ENCODE results near the gene ARHGAP11A. TPM values are rescaled to one million over a fixed set of nuclear protein-coding genes. Genes with fewer than 3 reads are reported as not detected.

Gene ARHGAP11A
- total RNA-seq, 1 experiment from 2014 or later: 102 TPM

DNA sequence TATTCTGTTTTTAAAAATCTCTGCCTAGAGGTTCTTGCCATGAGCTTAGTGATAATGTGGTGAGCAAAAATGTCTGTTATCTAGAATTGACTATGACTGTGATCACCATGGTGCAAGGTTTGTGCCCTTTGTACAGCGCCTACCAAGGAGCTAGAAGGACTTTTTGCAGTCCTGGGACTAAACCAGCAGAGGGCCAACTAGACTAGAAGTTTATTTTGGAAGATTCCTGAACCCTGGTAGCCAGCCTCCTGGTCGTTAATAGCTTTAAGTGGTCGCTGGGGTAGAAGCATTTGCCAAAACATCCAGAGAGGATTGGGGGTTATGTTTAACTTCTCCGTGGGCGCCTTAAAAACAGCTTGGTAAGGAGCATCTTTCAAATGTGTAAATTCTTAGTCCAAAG, 34.0 kb downstream of the ARHGAP11A start:
- no TSS peak for BruUV-seq (replicated peaks)

More for the DNA sequence above, 34.0 kb downstream of the ARHGAP11A start:
- TF ChIP-seq SRF (IDR thresholded peaks at IDR 0.05; ENCODE audit: low read depth) (no peak), FOSL1 (IDR thresholded peaks at IDR 0.05; ENCODE audit: low read depth) (no peak), ZFX (IDR thresholded peaks at IDR 0.05) (no peak), CTCF (IDR thresholded peaks at IDR 0.05 in 2 of 3, conservative IDR thresholded peaks at IDR 0.05 in 1 of 3; ENCODE audit: borderline replicate concordance in 1 of 3, insufficient read depth in 1 of 3, low read depth in 2 of 3, low read length in 2 of 3) (peak in 2 of 3 experiments; percentile 34 to 49; a peak in 3 of 6 replicates), ZNF274 (IDR thresholded peaks at IDR 0.05; ENCODE audit: low read depth, low read length) (no peak), RAD21 (IDR thresholded peaks at IDR 0.05; ENCODE audit: low read depth) (peak; percentile 12; the same call in 1 of the 2 replicates), TCF7L2 (IDR thresholded peaks at IDR 0.05; ENCODE audit: borderline replicate concordance, extremely low read depth, insufficient read depth, insufficient read length) (no peak), POLR2AphosphoS5 (IDR thresholded peaks at IDR 0.05; ENCODE audit: low read depth, low read length) (no peak)
- no peak overlapping the region for H2AFZ ChIP-seq (ENCODE audit: low read depth, low read length, poor library complexity, severe bottlenecking)
- H3K9me3 ChIP-seq (ENCODE audit: control insufficient read depth in 1 of 2, insufficient read depth in 1 of 2, low read depth in 1 of 2, low read length in 2 of 2): no peaks in the 10 kb centered on the region
- H3K27ac ChIP-seq (ENCODE audit: low read depth, low read length): no peak overlapping the region
- intact Hi-C loops (cut with micrococcal nuclease): no loop called here
- ChIA-PET POLR2A (no interaction called here), RAD21 (ENCODE audit: low non-redundant PET in 1 of 2, low total read pairs in 2 of 2, uncharacterized antibody in 2 of 2, unreplicated experiment in 2 of 2) (no interaction called here), CTCF (interaction anchor here (1.0 to 3.2 kb wide), 10 partner anchors 10 to 483 kb away, joined by 3 to 19 read pairs (median 6); no protein-coding TSS in a partner anchor)
- no peaks in the 10 kb centered on the region for H3K9me2 ChIP-seq (ENCODE audit: insufficient read depth)
- no peaks in the 10 kb centered on the region for H3K79me2 ChIP-seq (ENCODE audit: insufficient read depth, low read length)
- no peak overlapping the region for H3K4me2 ChIP-seq (ENCODE audit: low read length)
- H3K9ac ChIP-seq (ENCODE audit: low read length): no peak overlapping the region
- H3K4me3 ChIP-seq (replicated peaks in 1 of 2; ENCODE audit: low read depth in 1 of 2, low read length in 2 of 2): no peak overlapping the region
- no peaks in the 10 kb centered on the region for H4K20me1 ChIP-seq (ENCODE audit: insufficient read depth)
- no peaks in the 10 kb centered on the region for H3K4me1 ChIP-seq (ENCODE audit: control insufficient read depth in 1 of 2, insufficient read depth in 2 of 2, low read length in 2 of 2)
- ATAC-seq (peak; percentile 77), DNase-seq (ENCODE audit: low read depth, low spot score) (no peak)
- H3K36me3 ChIP-seq (ENCODE audit: control insufficient read depth in 1 of 2, insufficient read depth in 2 of 2, low read length in 2 of 2): peaks cover 4 to 9% of the 10 kb centered on the region in 2 experiments; a peak in 2 of 4 replicates
- H3K27me3 ChIP-seq (ENCODE audit: insufficient read depth, low read length): no peaks in the 10 kb centered on the region

Data from HCT116 (cell line).